GM21717 (cell line): ENCODE results near the gene TOX3.

Source experiments
- ATAC-seq: cut with Tn5 transposase; IDR thresholded peaks from one replicate; pipeline ENCODE4 v1.9.1; 2021; ENCODE audit warnings: mild to moderate bottlenecking, moderate library complexity; ENCODE audit not compliant: unreplicated experiment

TOX3 gene

DNA sequence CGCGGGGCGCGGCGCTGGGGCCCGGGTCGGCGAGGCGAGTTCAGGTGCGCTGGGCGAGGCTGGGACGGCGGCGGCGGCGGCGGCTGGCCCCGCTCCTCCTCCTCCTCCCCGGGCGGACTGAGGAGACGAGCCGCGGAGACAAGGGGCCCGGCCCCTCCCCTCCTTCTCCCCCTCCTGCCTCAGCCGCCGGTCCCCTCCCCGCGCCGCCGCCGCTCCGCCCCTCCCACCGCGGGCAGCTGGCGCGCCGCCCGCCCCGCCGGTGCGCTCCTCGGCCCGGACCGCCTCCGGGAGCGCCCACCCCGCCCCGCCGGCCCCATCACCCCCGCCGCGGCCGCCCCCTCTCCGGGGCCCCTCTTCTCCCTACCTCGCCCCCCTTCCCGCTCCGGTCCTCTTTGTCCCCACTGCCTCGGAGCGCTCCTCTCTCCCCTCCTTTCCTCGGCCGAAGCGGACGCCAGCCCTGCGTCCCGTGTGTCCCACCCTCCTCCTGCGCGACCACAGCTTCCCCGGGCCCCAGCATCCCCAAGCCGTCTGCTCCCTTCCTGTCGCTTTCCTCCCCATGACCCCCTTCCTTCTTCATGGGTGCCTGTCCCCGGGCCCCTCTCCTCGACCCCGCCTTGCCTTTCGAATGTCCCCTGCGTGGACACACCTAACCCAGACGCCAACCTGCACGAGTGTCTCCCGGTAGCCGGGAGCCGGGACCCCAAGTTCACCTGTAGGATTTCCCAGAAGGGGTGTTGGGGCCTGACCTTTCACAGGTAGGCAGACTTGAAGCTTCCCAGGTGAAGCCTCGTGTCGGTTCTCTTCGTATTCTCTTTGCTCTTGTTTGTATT, at the start of gene TOX3:
TSS of gene TOX3 (minus strand) at position 140 of the 830 bp plus-strand sequence. CDS start 420 bp downstream, outside the sequence.
- ATAC-seq: no peak

DNA sequence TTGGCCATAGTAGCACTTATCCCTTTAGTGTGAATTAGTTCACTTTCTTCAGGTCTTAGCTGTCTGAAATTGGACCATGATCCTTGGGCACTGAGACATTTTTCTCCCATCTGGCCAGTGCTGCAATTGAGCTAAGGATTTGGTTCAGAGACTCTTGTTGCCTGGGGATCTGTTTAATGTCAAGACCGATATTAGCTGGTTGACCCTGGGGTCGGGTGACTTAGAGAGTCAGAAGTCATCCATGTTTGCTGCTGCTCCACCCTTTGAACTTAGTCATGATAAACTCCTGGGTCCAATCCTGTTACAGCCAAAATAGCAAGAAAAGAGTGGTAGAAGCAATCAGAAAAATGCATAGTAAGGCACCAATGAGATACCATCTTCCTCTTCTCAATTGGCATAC, 45.8 kb upstream of the TOX3 start:
- ATAC-seq: no peak

DNA sequence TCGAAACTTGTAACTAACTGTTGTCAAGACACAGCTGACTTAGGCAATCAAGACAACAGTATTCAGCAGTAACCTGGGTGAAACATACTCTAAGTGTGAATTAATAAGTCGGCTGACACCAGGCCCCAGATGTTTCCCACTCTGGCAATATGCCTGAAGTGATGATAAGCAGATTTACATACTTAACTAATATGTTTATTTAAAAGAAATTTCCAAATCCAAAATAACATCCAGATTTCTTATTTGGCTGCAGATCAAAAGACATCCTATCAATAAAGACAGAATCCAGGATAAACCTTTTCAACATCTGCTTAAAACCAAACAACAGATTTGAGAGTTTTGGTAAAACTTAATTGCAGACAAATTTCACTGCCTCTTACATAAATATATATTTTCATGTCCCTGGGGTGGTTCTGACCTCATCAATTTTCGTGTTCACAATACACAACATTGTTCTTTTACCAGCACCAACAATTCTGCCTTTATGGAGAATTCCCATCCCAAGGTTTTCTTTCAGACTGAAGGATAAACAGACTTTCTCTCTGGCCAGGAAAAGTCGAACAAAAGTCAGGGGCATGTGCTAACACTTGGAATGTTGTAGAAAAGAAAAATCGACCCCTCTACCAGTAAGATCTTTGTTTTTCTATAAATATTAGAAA, 45.1 kb upstream of the TOX3 start:
- ATAC-seq: no peak

DNA sequence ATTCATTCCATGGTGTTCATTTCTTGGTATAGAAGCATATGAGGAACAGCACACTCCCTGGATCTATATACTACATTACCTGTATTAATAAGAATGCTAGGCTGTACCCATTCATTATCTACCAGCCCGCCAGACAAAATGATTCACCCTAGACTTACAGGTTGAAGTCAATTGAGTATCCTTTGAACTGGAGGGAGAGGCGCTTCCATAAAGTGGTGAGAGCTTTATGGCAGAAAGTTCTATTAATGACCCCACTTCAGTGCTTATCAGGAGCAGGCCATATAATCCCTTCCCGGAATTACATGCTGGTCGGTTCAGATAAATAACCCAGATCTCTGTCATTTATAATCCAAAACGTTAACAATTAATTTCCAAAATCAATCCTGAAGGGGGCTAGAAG, 44.5 kb upstream of the TOX3 start:
- ATAC-seq: no peak

DNA sequence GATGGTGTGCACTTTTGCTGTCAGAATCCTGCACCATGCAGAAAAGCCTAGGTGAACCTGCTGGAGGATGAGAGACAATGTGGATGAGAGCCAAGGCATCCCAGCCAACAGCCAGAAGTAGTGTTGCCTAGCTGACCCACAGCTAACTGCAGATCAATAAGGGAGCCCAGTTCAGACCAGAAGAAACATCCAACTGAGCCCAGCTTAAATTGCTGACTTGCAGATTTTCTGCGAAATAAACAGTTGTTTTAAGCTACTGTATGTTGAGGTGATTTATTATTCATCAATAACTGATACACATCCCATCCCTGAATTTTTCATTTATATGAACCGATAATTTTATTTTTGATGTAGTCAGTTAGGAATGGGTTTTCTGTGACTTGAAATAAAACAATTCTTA, 39.2 kb upstream of the TOX3 start:
- no peak for ATAC-seq

DNA sequence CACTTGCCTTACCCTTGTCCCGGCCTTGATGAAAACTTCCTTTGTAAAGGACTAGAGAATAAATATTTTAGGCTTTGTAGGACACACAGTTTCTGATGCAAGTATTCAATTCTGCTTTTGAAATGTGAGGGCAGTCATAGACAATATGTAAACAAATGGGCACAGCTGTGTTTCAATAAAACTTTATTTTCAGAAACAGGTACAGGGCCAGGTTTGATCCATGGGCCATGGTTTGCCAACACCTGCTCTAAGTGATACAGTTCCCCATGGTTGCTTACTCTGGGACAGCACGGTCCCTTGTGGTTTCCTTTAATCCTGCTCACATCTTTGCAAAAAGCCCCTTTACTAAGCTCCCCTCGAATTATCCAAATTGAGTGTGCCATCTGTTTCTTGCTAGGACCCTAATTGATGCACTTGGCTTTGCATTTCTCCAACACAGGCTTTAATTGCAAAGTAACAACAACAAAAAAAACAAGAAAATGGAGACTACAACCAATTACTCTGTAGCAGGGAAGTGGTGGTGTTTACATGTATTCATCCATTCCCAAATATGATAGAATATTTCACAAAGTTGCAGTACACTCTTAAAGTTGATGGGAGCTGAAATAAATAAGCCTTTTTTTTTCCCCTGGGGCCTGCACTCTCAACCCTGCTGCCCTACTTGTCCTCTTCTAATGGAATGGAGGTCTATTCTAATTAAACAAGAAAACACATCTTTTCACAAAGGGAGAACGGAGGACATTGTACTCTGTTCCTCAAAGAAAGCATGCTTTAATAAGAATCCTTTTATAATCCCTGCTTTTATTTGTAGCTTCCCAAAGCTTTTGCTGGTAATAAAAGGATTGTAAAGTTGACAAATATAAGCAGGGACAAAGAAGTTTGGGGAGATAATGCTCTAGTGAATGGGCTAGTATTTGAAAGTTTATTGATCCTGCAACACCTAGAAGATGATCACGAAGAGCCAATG, 37.7 kb upstream of the TOX3 start:
- no peak for ATAC-seq

DNA sequence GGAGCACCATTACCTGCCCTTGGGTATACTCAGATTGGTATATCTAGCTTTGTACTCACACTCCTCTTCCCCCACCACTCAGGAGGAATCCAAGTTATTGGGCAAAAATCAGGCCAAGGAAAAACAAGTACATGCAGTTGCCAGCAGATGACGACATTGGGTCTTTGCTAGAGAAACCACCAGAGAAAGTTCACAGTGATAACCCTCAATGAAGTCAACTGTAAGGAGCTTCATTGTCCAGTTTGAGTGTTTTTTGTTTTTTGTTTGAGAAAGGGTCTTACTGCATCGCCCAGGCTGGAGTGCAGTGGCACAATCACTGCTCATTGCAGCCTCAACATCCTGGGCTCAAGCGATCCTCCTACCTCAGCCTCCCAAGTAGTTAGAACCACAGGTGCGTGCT, 34.6 kb upstream of the TOX3 start:
- ATAC-seq: no peak

DNA sequence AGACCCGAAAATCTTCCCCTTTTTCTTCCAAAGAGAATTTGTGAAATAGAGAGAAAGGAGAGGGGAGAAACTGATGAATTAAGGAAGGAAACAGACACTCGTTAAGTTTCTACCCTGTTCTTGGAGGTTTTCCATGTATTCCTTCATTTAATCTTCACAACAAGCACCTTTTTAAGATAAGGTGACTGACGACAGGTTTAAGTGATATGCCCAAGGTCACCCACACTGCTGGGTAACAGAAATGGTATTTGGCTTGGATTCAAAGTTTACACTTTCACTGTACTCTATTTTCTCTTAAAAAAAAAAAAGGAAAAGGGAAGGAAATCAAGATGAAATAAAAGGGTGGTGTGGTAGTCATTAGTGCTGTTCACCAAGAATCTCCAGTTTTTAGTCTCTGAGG, 33.5 kb upstream of the TOX3 start:
- ATAC-seq: no peak

DNA sequence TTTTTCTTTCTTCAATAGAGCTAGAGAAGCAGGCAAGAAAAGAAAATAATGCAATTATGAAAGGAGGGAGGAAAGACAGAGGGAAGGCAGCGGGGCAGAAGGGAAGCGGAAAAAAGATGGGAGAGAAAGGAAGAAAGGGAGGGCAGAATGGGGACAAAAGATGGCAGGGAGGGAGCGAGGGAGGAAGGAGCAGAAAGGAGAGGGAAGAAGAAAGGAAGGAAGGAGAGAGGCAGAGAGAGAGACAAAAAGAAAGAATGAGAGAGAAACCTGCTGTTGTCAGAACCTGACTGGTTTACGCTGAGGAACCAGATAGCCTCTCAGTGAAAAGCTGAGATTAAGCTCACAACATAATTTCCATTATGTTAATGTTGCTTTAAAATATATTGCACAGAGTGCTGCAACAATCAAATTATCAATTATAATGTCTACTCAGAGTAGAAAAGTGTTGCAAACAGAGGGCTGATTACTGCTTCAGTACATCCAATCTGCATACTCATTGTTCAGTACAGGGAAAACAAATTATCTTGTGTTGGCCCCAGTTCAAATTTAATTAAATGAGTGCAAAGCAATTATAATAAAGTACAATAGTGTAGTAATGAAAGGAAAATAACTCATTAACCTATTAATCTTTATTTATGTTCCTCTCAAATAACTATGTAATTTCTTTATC, 32.0 kb upstream of the TOX3 start:
- no peak for ATAC-seq

DNA sequence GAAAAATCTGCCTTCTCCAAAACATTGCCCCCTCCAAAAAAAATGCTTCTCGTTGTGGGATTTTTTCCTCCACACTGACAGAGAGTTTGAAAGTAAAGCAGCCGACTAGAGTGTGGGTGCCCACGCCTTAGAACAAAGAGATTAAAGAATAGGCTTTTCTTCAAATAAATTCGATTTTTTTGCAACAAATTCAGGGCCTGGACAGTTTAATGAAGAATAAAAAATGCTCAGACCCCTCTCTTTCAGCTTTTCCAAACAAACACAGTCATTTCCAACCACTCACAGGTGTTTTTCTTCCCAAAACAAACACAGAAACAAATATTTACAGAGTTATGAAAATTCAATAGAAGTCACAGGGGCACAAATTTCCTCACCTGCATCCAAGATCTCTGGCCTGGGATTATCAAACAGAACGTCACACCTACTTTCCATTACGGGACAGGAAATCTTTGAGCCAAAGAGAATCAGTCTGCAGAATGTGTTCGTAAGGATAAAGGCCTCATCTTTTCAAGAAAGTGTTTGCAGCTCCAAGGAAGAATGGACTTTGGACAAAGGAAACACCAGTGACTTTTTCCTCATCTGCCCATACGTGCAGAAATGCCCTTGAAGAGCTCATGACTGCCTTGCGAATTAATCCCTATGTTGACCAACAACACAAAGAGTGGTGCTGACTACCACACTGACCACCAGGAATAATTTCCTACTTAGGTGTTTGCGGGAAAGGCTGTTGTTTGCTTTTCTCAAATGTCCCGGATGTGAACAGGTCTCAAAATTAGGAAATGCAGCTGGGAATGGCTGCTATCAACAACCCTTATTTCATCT, 31.3 kb upstream of the TOX3 start:
- no peak for ATAC-seq

DNA sequence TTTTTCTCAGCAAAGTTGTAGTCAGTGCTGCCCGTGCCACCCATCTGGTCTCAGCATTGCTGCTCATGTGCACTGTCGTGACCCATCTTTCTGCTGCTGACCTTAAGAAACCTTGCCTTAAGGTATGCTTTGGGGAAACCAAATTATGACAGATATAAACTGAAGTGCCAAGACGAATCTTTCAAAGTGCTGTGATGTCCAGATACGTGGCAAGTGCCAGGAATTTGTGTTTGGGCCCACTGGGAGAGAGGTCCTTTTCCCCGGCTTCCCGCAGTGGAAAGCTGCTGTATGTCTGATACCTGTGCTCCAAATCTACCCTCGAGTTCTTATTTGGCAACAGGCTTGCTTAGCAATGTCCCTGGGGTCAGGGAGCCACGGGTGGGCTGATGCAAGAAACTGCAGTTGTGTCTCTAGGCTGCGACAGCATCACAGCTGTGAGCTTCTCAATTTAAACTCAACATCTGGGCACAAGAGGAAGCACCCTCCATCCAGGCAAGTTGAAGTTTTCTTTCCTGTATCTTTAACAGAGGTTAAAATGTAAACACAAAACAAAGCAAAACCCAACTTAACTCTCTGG, 30.3 kb upstream of the TOX3 start:
- ATAC-seq: no peak

DNA sequence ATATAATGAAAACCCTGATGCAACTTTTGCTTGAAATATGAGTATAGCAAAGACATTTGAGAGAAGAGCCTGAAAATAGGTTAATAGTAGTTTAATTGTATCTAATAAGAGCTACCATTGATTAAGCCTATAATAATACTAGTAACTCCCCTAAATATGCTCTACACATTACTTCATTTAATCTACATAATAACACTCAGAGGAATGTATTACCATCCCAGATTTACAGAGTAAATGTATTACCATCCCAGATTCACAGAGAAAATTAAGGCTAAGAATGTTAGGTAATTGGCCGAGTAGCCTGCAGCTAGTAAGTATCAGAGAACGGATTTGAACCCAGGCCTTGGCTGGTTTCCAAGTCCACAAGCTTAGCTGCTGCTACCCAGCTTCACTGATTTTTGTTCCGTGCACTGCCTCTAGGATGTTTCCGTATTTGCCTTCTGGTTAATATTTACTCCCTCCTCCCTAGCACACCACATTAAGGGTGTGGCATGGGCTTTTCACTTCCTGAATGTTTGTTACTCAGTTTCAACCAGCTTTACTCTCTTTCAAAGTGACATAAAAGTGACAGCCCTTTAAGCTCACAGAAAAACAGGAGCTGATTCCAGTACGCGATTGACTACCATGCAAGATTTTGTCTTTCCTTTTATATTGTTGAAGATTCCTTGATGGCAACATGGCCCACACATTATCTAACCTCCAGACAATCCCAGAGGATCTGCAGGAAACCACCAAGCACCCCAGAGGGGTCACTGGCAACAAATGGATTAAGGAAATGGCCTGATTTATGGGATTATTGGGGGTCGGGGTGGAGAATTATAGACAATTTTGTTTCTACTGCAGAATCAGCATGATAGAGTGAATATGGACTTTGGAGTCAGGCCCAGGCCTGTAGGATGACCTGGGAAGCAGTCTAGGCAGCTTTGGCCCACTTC, 26.7 kb upstream of the TOX3 start:
- no peak for ATAC-seq

DNA sequence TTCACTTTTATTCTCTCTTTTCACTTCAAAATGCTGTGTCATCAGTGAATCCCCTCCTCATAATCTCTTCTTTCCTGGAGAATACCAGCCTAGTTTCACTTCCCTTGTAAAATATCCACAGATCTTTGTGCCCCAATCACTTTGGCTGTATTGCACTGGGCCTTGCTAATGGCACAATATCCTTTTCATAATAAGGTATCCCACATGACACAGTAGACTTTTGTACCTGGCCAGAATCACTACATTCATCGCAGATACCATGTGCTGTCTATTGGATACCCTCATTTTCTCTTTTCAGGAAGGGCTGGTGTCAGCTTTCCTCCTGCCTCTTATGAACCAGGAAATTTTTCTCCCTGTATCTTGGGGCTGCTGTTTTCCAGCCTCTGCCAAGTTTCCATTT, 25.7 kb upstream of the TOX3 start:
- ATAC-seq: no peak

DNA sequence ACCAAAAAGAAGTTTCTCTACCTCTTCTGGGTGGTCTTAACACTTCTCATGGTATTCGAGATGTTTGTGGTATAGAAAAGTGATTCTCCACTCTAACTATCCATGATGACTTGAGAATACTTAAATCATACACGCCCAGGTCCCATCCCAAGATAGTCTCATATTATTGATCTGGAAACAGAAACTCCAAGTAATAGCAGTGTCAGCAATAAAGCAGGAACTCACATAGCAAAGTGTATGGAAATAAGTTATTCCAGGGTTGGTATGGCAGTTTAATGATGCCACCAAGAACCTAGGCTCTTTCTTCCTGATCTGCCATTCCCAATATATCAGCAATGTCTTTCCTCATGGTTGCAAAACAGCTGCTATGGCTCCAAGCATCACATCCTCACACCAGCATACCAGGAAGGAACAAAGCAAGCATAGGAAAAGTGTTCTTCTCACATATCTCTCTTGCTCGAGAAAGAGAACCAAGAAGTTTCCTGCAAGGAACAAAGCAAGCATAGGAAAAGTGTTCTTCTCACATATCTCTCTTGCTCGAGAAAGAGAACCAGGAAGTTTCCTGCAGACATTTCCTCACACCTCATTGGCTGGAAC, 23.6 kb upstream of the TOX3 start:
- ATAC-seq: no peak

DNA sequence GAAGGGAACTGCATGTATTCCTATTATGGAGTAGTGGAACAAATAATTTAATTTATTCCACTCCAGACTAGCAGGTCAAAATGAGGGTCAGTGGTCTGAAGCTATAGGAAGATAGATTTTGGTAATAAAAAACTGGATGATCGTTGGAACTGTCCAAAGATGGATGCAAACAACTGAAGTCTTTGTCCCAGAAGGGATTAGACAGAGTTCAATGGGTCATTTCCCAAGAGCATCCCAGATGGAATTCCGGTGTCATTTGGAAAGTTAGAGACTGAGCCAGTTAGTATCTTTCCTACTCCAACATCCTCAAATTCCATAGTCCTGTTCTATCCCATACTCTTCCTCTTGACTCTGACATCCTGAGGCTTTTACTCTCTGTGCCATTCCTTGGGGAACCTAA, 22.8 kb upstream of the TOX3 start:
- ATAC-seq: no peak

DNA sequence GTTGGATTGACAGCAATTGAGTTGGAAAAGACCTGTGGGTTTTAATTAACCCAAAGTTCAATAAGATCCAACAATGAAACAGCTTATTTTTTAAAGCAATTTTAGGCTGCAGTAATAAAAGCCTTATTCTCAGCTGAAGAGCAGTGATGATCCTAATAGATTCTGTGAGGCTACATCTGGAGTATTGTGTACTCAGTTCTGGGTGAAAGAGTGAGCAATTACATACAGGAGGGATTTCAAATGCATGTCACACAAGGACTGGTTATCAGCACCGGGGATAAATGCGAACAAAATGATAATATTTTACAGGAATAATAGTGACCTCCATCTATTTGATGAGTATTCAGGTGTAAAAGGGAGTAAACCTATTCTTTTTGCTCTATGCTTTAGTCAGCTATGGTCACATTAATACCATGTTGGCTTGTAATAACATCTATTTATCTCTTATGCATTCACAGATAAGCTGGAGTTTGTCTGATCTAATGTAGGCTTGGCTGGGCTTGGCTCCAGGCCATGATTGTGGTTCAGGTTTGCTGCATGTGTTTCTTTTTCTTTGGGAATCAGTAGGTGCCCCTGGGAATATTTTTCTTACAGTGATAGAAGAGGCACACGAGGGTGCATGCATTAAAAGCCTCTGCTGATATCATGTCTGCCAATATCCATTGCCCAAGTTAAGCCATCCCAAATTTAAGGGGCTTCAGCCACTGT, 22.2 kb upstream of the TOX3 start:
- no peak for ATAC-seq

DNA sequence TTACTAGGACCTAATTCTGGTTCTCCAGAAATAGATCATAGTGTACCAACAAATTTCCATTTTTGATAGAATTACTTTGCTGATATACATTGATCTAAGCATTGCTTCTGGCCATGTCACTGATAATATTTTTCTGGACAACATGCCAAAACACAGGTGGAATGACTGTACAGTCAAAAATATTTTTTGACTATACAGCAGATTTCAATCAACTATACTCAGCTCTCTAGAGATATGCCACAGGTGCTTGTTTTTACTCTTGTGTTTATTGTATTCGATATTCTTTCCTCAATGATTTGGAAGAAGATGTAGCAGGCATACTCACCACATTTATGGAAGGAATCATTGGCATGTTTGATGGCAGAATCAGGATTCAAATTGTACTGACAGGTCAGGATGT, 21.6 kb upstream of the TOX3 start:
- ATAC-seq: no peak

DNA sequence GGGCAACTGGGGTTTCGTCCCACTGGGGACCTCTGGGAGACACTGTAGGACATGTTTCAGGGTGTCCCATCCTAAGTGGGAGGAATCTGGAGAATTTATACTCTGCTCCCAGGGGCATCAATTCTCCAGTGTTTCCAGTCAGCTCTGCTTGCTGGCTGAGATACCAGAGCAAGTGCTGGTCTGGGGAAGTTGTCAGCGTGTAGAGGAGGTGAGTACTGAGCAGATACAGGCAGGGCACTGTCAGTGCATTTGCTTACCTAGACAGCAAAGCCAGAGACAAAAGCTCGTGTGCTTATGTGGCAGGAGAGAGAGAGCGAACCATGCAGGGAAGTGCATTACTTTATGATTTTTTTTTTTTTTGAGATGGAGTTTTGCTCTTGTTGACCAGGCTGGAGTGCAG, 20.2 kb upstream of the TOX3 start:
- ATAC-seq: no peak
